Panc1 (cell line): ENCODE measurements around the gene MOV10. TPM values are rescaled to one million over a fixed set of nuclear protein-coding genes. Genes with fewer than 3 reads are reported as not detected.

ENCODE experiments used
- ATAC-seq: fragments of 200-7000 bp; cut with Tn5 transposase; 2 replicates; pipeline ENCODE4 v1.9.1; 2020; ENCODE audit warnings: mild to moderate bottlenecking, moderate library complexity
- BruUV-seq: library from RNA; stranded (reverse); fragments of 400-500 nt; replicated peaks from 2 replicates; lab custom pipeline; 2021; lab: Mats Ljungman, UMichigan
- CTCF ChIA-PET: fragments of 300-600 bp; sonication (Branson Sonifier 250); formaldehyde crosslinking; loops from one replicate; lab custom pipeline; 2022; ENCODE audit warnings: antibody characterized with exemption; lab: Charles Lee
- POLR2A ChIA-PET: fragments of 300-600 bp; sonication (Branson Sonifier 250); formaldehyde crosslinking; loops from one replicate; lab custom pipeline; 2022; ENCODE audit warnings: antibody characterized with exemption; lab: Charles Lee
- DNase-seq: peaks from one replicate; pipeline ENCODE4 v3.0.0-alpha.2; 2010; ENCODE audit warnings: low read depth, low spot score
- H3K27ac ChIP-seq: 2 replicates; pipeline ENCODE4 v1.5.1; 2011; ENCODE audit warnings: mild to moderate bottlenecking, low read length, inconsistent platforms
- H3K27me3 ChIP-seq: fragments of 200-500 bp; sonication (Bioruptor generic); 2 replicates; pipeline ENCODE4 v1.6.0; 2014; ENCODE audit warnings: low read length, inconsistent platforms; ENCODE audit not compliant: control insufficient read depth, insufficient read depth
- H3K36me3 ChIP-seq: fragments of 200-500 bp; sonication (Bioruptor generic); 2 replicates; pipeline ENCODE4 v1.5.1; 2014; ENCODE audit warnings: inconsistent platforms, mild to moderate bottlenecking, low read length, moderate library complexity; ENCODE audit not compliant: control insufficient read depth, insufficient read depth
- H3K4me1 ChIP-seq: 2 replicates; pipeline ENCODE4 v1.5.1; 2011; ENCODE audit warnings: inconsistent platforms, mild to moderate bottlenecking, low read length, moderate library complexity; ENCODE audit not compliant: control insufficient read depth, insufficient read depth
- H3K4me3 ChIP-seq, 2 experiments: 2 replicates each; pipeline ENCODE4 v1.5.1; 2011 to 2012; ENCODE audit warnings: low read depth in 2 of 2, low read length in 2 of 2, mild to moderate bottlenecking in 2 of 2, inconsistent platforms in 1 of 2, moderate library complexity in 1 of 2
- H3K9me3 ChIP-seq: fragments of 200-500 bp; sonication (Bioruptor generic); 2 replicates; pipeline ENCODE4 v1.5.1; 2014; ENCODE audit warnings: low read depth, mild to moderate bottlenecking, inconsistent platforms, low read length, moderate library complexity; ENCODE audit not compliant: control insufficient read depth, insufficient read depth
- POLR2AphosphoS5 ChIP-seq: IDR thresholded peaks from 2 replicates; pipeline ENCODE4 v1.6.1; 2012; ENCODE audit warnings: mild to moderate bottlenecking, low read depth, low read length, moderate library complexity
- SIN3A ChIP-seq: IDR thresholded peaks from 2 replicates; pipeline ENCODE4 v1.6.1; 2012; ENCODE audit warnings: low read depth, mild to moderate bottlenecking, low read length, moderate library complexity, borderline replicate concordance; ENCODE audit not compliant: insufficient read depth
- TCF7L2 ChIP-seq: IDR thresholded peaks from 2 replicates; pipeline ENCODE4 v1.6.1; 2011; ENCODE audit warnings: mild to moderate bottlenecking, low read depth, low read length, inconsistent platforms
- in situ Hi-C: cut with HindIII; loops from 2 replicates; pipeline ENCODE4 v1.10.0; 2016; ENCODE audit warnings: low sequenced_read_pairs, low pct_unique_long_range_greater_than_20kb
- intact Hi-C: fragments of 100-400 bp; cut with micrococcal nuclease; formaldehyde crosslinking; loops from one replicate; pipeline ENCODE4 v1.10.0; 2022; ENCODE audit not compliant: unreplicated experiment
- total RNA-seq: library from RNA; stranded (reverse); gene quantifications from one replicate; pipeline ENCODE4 v1.2.1, GENCODE V29; 2021; ENCODE audit not compliant: unreplicated experiment
- TF ChIP-seq, protein P1 (sequence below), 2 experiments: IDR thresholded peaks; 2 replicates each; pipeline ENCODE4 v1.6.1; 2011 to 2012; ENCODE audit warnings: low read depth in 2 of 2, control low read depth in 1 of 2, low read length in 1 of 2, mild to moderate bottlenecking in 1 of 2, moderate library complexity in 1 of 2; ENCODE audit not compliant: insufficient read depth in 1 of 2
- TF ChIP-seq, protein P2 (sequence below): fragments of 450-650 bp; IDR thresholded peaks from 2 replicates; pipeline ENCODE4 v1.5.1; 2017; ENCODE audit warnings: mild to moderate bottlenecking

The MOV10 gene
- total RNA-seq, 1 experiment from 2014 or later, result 106 TPM

DNA sequence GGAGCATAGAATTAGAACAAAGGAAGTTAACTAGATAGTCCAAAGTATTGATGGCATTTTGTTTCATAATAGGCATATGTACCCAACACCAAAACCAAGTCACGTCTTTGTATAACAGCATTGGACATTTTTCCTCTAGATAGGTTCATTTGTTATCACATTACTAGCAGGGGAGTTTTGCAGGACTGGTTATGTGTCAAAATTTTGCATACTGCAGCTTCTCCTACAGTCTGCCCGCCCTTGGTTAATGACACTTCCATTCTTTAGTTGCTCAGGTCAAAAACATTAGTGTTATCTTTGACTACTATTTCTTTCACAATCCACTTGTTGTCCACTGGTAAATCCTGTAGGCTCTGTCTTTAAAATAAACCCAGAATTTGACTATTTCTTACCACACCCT, 45.9 kb upstream of the MOV10 start:
- intact Hi-C loops, result no loop called here
- TF ChIP-seq, protein P1, sequence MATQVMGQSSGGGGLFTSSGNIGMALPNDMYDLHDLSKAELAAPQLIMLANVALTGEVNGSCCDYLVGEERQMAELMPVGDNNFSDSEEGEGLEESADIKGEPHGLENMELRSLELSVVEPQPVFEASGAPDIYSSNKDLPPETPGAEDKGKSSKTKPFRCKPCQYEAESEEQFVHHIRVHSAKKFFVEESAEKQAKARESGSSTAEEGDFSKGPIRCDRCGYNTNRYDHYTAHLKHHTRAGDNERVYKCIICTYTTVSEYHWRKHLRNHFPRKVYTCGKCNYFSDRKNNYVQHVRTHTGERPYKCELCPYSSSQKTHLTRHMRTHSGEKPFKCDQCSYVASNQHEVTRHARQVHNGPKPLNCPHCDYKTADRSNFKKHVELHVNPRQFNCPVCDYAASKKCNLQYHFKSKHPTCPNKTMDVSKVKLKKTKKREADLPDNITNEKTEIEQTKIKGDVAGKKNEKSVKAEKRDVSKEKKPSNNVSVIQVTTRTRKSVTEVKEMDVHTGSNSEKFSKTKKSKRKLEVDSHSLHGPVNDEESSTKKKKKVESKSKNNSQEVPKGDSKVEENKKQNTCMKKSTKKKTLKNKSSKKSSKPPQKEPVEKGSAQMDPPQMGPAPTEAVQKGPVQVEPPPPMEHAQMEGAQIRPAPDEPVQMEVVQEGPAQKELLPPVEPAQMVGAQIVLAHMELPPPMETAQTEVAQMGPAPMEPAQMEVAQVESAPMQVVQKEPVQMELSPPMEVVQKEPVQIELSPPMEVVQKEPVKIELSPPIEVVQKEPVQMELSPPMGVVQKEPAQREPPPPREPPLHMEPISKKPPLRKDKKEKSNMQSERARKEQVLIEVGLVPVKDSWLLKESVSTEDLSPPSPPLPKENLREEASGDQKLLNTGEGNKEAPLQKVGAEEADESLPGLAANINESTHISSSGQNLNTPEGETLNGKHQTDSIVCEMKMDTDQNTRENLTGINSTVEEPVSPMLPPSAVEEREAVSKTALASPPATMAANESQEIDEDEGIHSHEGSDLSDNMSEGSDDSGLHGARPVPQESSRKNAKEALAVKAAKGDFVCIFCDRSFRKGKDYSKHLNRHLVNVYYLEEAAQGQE (IDR thresholded peaks at IDR 0.05; ENCODE audit: insufficient read depth in 1 of 2, low read depth in 2 of 2, low read length in 1 of 2), result no peak
- CTCF ChIA-PET, result no interaction called here

DNA sequence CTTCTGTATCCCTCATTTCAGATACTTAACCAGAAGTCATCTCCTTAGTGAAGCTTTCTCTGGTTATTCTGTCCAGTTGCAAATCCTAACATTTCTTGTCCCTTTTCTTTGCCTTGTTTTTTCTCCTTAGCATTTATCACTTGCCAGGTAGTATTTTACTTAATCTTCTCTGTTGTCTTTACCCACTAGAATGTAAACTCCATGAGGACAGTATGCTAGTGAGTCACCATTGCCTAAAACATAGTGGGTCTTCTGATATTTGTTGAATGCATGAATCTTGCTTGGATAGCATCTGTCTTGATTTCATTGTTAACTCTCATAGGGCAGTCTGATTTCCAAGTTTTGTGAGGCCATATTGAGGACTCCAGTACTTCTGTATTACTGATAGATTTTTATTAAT, 45.2 kb upstream of the MOV10 start:
- Histone ChIP-seq H3K27ac (peak overlapping the region; percentile 51), H3K4me3 (no peak overlapping the region), H3K9me3 (no peaks in the 10 kb centered on the region), H3K27me3 (no peaks in the 10 kb centered on the region), H3K4me1 (peaks cover 17% of the 10 kb centered on the region), H3K36me3 (no peaks in the 10 kb centered on the region; the same call in 1 of the 2 replicates)
- TF ChIP-seq POLR2AphosphoS5 (no peak), SIN3A (no peak), TCF7L2 (no peak)
- TF ChIP-seq, protein P1 (IDR thresholded peaks at IDR 0.05; ENCODE audit: insufficient read depth in 1 of 2, low read depth in 2 of 2, low read length in 1 of 2), result no peak
- POLR2A ChIA-PET, result no interaction called here
- in situ Hi-C loops, result no loop called here
- intact Hi-C loops, result no loop called here
- ATAC-seq (no peak), DNase-seq (no peak)
- CTCF ChIA-PET, result no interaction called here
- no TSS peak for BruUV-seq

More for the DNA sequence above, 45.9 kb upstream of the MOV10 start:
- Histone ChIP-seq H3K9me3 (no peaks in the 10 kb centered on the region), H3K4me1 (peaks cover 17% of the 10 kb centered on the region), H3K4me3 (no peak overlapping the region), H3K36me3 (no peaks in the 10 kb centered on the region; the same call in 1 of the 2 replicates), H3K27me3 (no peaks in the 10 kb centered on the region), H3K27ac (no peak overlapping the region; the same call in 1 of the 2 replicates)
- no TSS peak for BruUV-seq
- ATAC-seq (no peak), DNase-seq (no peak)
- POLR2A ChIA-PET, result no interaction called here
- in situ Hi-C loops, result no loop called here

DNA sequence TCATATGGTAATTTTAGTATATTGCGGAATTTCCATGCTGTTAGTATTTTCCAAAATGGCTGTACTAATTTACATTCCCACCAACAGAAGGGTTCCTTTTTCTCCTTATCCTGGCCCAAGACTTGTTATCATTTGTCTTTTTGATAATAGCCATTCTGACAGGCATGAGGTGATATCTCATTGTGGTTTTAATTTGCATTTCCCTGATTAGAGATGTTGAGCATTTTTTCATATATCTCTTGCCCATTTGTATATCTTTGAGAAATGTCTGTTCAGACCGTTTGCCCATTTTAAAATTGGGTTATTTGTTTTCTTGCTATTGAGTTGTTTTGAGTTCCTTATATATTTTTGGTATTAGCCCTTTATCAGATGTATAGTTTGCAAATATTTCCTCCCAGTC, 40.8 kb upstream of the MOV10 start:
- in situ Hi-C loops (no loop called here), intact Hi-C loops (no loop called here)
- ATAC-seq (no peak), DNase-seq (no peak)
- TF ChIP-seq, protein P1 (IDR thresholded peaks at IDR 0.05; ENCODE audit: insufficient read depth in 1 of 2, low read depth in 2 of 2, low read length in 1 of 2), result no peak
- TF ChIP-seq POLR2AphosphoS5 (no peak), SIN3A (no peak), TCF7L2 (no peak)
- TF ChIP-seq, protein P2, sequence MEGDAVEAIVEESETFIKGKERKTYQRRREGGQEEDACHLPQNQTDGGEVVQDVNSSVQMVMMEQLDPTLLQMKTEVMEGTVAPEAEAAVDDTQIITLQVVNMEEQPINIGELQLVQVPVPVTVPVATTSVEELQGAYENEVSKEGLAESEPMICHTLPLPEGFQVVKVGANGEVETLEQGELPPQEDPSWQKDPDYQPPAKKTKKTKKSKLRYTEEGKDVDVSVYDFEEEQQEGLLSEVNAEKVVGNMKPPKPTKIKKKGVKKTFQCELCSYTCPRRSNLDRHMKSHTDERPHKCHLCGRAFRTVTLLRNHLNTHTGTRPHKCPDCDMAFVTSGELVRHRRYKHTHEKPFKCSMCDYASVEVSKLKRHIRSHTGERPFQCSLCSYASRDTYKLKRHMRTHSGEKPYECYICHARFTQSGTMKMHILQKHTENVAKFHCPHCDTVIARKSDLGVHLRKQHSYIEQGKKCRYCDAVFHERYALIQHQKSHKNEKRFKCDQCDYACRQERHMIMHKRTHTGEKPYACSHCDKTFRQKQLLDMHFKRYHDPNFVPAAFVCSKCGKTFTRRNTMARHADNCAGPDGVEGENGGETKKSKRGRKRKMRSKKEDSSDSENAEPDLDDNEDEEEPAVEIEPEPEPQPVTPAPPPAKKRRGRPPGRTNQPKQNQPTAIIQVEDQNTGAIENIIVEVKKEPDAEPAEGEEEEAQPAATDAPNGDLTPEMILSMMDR, result no peak
- ChIA-PET POLR2A (no interaction called here), CTCF (no interaction called here)
- Histone ChIP-seq H3K27ac (0 out of 2 replicates have a peak overlapping the region, but pooled peaks have one; percentile 83), H3K4me3 (no peak overlapping the region), H3K27me3 (no peaks in the 10 kb centered on the region), H3K4me1 (peaks cover 34% of the 10 kb centered on the region), H3K9me3 (no peaks in the 10 kb centered on the region), H3K36me3 (no peaks in the 10 kb centered on the region; the same call in 1 of the 2 replicates)
- no TSS peak for BruUV-seq
